ENCODE results near the gene TMEM9. TPM values are rescaled to one million over a fixed set of nuclear protein-coding genes. Genes with fewer than 3 reads are reported as not detected.

TMEM9 gene
- total RNA-seq, 1 experiment from 2014 or later: 50.2 TPM

GRCh38 chr1:201169971-201170532 is 15.8 kb upstream of the TMEM9 start:
- Histone ChIP-seq H3K36me3 (ENCODE audit: control insufficient read depth, insufficient read depth, low read length) (no peaks in the 10 kb centered on the region), H3K9me3 (ENCODE audit: control insufficient read depth, insufficient read depth, low read depth, low read length) (no peaks in the 10 kb centered on the region), H3K27me3 (ENCODE audit: control insufficient read depth, insufficient read depth, low read length) (no peaks in the 10 kb centered on the region), H3K27ac (ENCODE audit: low read length) (peak overlapping the region; percentile 79; the same call in 1 of the 2 replicates), H3K4me1 (ENCODE audit: control insufficient read depth, insufficient read depth, low read length) (peaks cover 10% of the 10 kb centered on the region), H3K4me3 (ENCODE audit: low read depth in 2 of 2, low read length in 2 of 2) (peak overlapping the region; percentile 69 to 70)
- no peak for ATAC-seq
- BruUV-seq (replicated peaks): no TSS peak
- in situ Hi-C loops (cut with HindIII; ENCODE audit: low pct_unique_long_range_greater_than_20kb, low sequenced_read_pairs) (no loop called here), intact Hi-C loops (cut with micrococcal nuclease; ENCODE audit: unreplicated experiment) (no loop called here)
- no peak for DNase-seq (ENCODE audit: low read depth, low spot score)
- CTCF ChIA-PET: interaction anchor here (0.7 kb wide), 1 partner anchor 33 kb away, joined by 3 read pairs; no protein-coding TSS in a partner anchor
- POLR2A ChIA-PET: no interaction called here
- TF ChIP-seq SIN3A (IDR thresholded peaks at IDR 0.05; ENCODE audit: borderline replicate concordance, insufficient read depth, low read depth, low read length): no peak
- TF ChIP-seq REST (IDR thresholded peaks at IDR 0.05; ENCODE audit: insufficient read depth in 1 of 2, low read depth in 2 of 2, low read length in 1 of 2): no peak
- TF ChIP-seq CTCF (IDR thresholded peaks at IDR 0.05): no peak
- no peak for TF ChIP-seq TCF7L2 (IDR thresholded peaks at IDR 0.05; ENCODE audit: low read depth, low read length)
- no peak for TF ChIP-seq POLR2AphosphoS5 (IDR thresholded peaks at IDR 0.05; ENCODE audit: low read depth, low read length)

GRCh38 chr1:201169203-201169602 is 14.9 kb upstream of the TMEM9 start:
- POLR2A ChIA-PET: no interaction called here
- TF ChIP-seq REST (IDR thresholded peaks at IDR 0.05; ENCODE audit: insufficient read depth in 1 of 2, low read depth in 2 of 2, low read length in 1 of 2) (no peak), POLR2AphosphoS5 (IDR thresholded peaks at IDR 0.05; ENCODE audit: low read depth, low read length) (no peak), SIN3A (IDR thresholded peaks at IDR 0.05; ENCODE audit: borderline replicate concordance, insufficient read depth, low read depth, low read length) (no peak), CTCF (IDR thresholded peaks at IDR 0.05) (no peak), TCF7L2 (IDR thresholded peaks at IDR 0.05; ENCODE audit: low read depth, low read length) (no peak)

More at GRCh38 chr1:201169203-201169602, 14.9 kb upstream of the TMEM9 start:
- intact Hi-C loops (cut with micrococcal nuclease; ENCODE audit: unreplicated experiment): no loop called here
- peaks cover 10% of the 10 kb centered on the region for H3K4me1 ChIP-seq (ENCODE audit: control insufficient read depth, insufficient read depth, low read length)
- in situ Hi-C loops (cut with HindIII; ENCODE audit: low pct_unique_long_range_greater_than_20kb, low sequenced_read_pairs): no loop called here
- no peaks in the 10 kb centered on the region for H3K36me3 ChIP-seq (ENCODE audit: control insufficient read depth, insufficient read depth, low read length)
- H3K27ac ChIP-seq (ENCODE audit: low read length): peak overlapping the region; percentile 79; the same call in 1 of the 2 replicates
- no peak overlapping the region for H3K4me3 ChIP-seq (ENCODE audit: low read depth in 2 of 2, low read length in 2 of 2)
- DNase-seq (ENCODE audit: low read depth, low spot score): no peak
- CTCF ChIA-PET: interaction anchor here (0.7 kb wide), 1 partner anchor 32 kb away, joined by 3 read pairs; no protein-coding TSS in a partner anchor
- H3K27me3 ChIP-seq (ENCODE audit: control insufficient read depth, insufficient read depth, low read length): peaks cover 2% of the 10 kb centered on the region; the same call in 1 of the 2 replicates
- H3K9me3 ChIP-seq (ENCODE audit: control insufficient read depth, insufficient read depth, low read depth, low read length): no peaks in the 10 kb centered on the region
- ATAC-seq: no peak
- no TSS peak for BruUV-seq (replicated peaks)
